Right kidney (tissue), 1 donor: ENCODE data around the gene FGGY.
A peak's percentile ranks its signal among the peaks of the same experiment; 100 is the strongest.

Experiments
- DNase-seq: peaks from one replicate; pipeline ENCODE4 v3.0.0-alpha.2; 2016

The FGGY gene

GRCh38 chr1:59388191-59388590 lies 91.3 kb downstream of the FGGY start:
- no peak for DNase-seq

GRCh38 chr1:59389847-59390246 lies 93.0 kb downstream of the FGGY start:
- DNase-seq = no peak

- DNase-seq = no peak
Observed at GRCh38 chr1:59390307-59390706, 93.4 kb downstream of the FGGY start.

GRCh38 chr1:59391212-59392179 lies 94.6 kb downstream of the FGGY start:
- no peak for DNase-seq

- peak; percentile 78 for DNase-seq
Observed at GRCh38 chr1:59393211-59394180, 96.6 kb downstream of the FGGY start.

- DNase-seq = no peak
Observed at GRCh38 chr1:59394706-59395425, 98.0 kb downstream of the FGGY start.

GRCh38 chr1:59396387-59396786 lies 99.5 kb downstream of the FGGY start:
- no peak for DNase-seq

- no peak for DNase-seq
Observed at GRCh38 chr1:59397139-59397858, 100.4 kb downstream of the FGGY start.

GRCh38 chr1:59399642-59400041 lies 102.7 kb downstream of the FGGY start:
- DNase-seq = no peak

GRCh38 chr1:59401581-59401980 lies 104.7 kb downstream of the FGGY start:
- no peak for DNase-seq

GRCh38 chr1:59404796-59405195 lies 107.9 kb downstream of the FGGY start:
- no peak for DNase-seq

GRCh38 chr1:59406437-59407164 lies 109.7 kb downstream of the FGGY start:
- no peak for DNase-seq

GRCh38 chr1:59408608-59409240 lies 111.8 kb downstream of the FGGY start:
- no peak for DNase-seq

GRCh38 chr1:59409549-59409948 lies 112.7 kb downstream of the FGGY start:
- DNase-seq = no peak

GRCh38 chr1:59409986-59410385 lies 113.1 kb downstream of the FGGY start:
- no peak for DNase-seq

GRCh38 chr1:59410457-59410856 lies 113.6 kb downstream of the FGGY start:
- no peak for DNase-seq

GRCh38 chr1:59411147-59411546 lies 114.3 kb downstream of the FGGY start:
- no peak for DNase-seq

- DNase-seq = no peak
Observed at GRCh38 chr1:59412718-59413326, 115.9 kb downstream of the FGGY start.

- DNase-seq = no peak
Observed at GRCh38 chr1:59413327-59413720, 116.4 kb downstream of the FGGY start.
